Measurements from ENCODE around the gene CLUH.

CLUH gene

GRCh38 chr17:2690165-2691068 lies 21.1 kb downstream of the CLUH start:
- TF ChIP-seq CTCF (conservative IDR thresholded peaks at IDR 0.05; ENCODE audit: low read length), result no peak
- H3K4me3 ChIP-seq (ENCODE audit: low read length), result no peak overlapping the region
- DNase-seq (ENCODE audit: low read depth), result no peak

GRCh38 chr17:2689411-2690164 lies 22.0 kb downstream of the CLUH start:
- H3K4me3 ChIP-seq (ENCODE audit: low read length), result no peak overlapping the region
- no peak for DNase-seq (ENCODE audit: low read depth)
- no peak for TF ChIP-seq CTCF (conservative IDR thresholded peaks at IDR 0.05; ENCODE audit: low read length)

GRCh38 chr17:2688351-2689342 lies 22.9 kb downstream of the CLUH start:
- H3K4me3 ChIP-seq (ENCODE audit: low read length), result no peak overlapping the region
- no peak for TF ChIP-seq CTCF (conservative IDR thresholded peaks at IDR 0.05; ENCODE audit: low read length)
- no peak for DNase-seq (ENCODE audit: low read depth)

- DNase-seq (ENCODE audit: low read depth), result no peak
- no peak overlapping the region for H3K4me3 ChIP-seq (ENCODE audit: low read length)
- no peak for TF ChIP-seq CTCF (conservative IDR thresholded peaks at IDR 0.05; ENCODE audit: low read length)
Observed at GRCh38 chr17:2687074-2687418, 24.5 kb downstream of the CLUH start.

GRCh38 chr17:2685696-2686095 lies 25.9 kb downstream of the CLUH start:
- DNase-seq (ENCODE audit: low read depth), result no peak
- H3K4me3 ChIP-seq (ENCODE audit: low read length), result no peak overlapping the region
- TF ChIP-seq CTCF (conservative IDR thresholded peaks at IDR 0.05; ENCODE audit: low read length), result no peak

GRCh38 chr17:2684549-2684948 lies 27.0 kb downstream of the CLUH start:
- no peak overlapping the region for H3K4me3 ChIP-seq (ENCODE audit: low read length)
- no peak for TF ChIP-seq CTCF (conservative IDR thresholded peaks at IDR 0.05; ENCODE audit: low read length)
- DNase-seq (ENCODE audit: low read depth), result no peak

All from AG10803 (cell line).